Stimulated activated CD8-positive, alpha-beta memory T cell treated with anti-CD3 and anti-CD28 coated beads, Interleukin-7, amount 100 ng/mL, for 1 hour (primary cell): ENCODE results near the gene CARD9.

Experiments used
- DNase-seq, 2 donors: peaks; one replicate each; pipeline ENCODE4 v3.0.0-alpha.2; 2020; ENCODE audit warnings: low read depth in 2 of 2

Gene CARD9

DNA sequence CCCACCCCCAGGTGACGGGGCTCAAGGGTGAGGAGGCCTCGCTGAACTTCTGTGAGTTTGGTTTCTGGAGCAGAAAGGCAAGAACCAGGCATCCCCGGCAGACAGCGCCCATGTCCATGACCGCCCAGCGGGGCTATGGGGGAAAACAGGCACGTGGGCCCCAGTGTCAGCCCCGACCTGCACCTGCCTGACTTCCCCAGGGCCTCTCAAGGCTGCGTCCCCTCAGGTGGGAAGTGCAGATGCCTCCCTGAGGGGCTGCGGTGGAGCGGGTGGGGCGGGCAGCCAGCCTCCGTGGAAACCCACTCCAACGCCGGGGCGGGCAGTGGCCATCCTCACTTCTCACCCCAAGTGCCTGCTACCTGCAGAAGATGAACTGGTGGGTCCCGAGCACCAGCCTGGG lies 6.9 kb upstream of the CARD9 start:
- no peak for DNase-seq

DNA sequence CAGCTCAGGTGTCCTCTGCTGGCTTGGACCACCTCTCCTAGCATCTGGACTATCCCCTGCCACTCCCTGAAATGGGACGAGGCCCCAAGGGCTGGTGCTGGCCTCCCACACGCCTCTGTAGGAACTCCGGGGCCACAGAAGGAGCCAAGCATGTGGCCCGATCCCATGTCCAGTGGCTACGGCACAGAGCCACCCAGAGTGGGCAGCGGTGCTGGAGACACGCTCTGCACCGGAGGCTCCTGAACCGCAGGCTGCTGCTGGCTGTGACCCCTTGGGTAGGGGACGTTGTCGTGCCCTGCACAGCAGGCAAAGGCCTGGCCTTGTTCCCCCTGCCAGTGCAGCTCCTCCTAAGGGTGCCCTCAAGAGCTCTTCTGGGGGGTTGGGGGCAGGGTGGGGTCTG lies 6.4 kb upstream of the CARD9 start:
- no peak for DNase-seq

DNA sequence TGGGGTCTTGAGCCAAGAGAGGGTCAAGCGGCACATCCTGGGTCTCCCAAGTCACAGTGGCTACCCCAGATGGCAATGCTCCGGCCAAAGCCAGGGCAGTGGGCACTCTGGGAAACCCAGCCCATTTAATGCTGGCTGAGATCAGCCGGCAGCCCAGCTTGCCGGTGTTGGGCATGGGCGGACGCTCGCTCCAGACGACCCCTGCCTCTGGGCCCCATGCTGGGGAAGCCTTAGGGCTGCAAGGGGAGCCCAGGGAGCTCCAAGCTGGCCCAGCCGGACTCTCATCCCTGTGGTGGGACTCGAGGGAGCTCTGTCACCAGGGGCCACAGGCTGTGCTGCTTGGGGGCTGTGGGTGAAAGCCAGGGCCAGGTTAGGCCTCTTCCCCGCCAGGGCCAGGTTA lies 5.9 kb upstream of the CARD9 start:
- no peak for DNase-seq

DNA sequence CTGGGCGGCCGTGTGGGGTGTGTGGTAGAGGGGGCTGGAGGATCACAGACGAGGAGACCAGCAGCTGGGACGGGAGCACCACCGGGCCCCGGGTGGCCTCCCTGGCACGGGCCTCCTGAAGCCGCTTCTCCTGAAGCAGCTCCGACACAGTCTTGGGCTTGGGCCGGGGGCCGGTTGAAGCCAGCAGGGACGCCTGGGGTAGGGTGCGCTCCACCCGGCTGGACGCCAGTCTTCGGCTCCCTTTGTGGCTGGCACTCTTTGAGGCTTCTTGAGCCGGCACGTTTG lies 5.5 kb upstream of the CARD9 start:
- no peak for DNase-seq

DNA sequence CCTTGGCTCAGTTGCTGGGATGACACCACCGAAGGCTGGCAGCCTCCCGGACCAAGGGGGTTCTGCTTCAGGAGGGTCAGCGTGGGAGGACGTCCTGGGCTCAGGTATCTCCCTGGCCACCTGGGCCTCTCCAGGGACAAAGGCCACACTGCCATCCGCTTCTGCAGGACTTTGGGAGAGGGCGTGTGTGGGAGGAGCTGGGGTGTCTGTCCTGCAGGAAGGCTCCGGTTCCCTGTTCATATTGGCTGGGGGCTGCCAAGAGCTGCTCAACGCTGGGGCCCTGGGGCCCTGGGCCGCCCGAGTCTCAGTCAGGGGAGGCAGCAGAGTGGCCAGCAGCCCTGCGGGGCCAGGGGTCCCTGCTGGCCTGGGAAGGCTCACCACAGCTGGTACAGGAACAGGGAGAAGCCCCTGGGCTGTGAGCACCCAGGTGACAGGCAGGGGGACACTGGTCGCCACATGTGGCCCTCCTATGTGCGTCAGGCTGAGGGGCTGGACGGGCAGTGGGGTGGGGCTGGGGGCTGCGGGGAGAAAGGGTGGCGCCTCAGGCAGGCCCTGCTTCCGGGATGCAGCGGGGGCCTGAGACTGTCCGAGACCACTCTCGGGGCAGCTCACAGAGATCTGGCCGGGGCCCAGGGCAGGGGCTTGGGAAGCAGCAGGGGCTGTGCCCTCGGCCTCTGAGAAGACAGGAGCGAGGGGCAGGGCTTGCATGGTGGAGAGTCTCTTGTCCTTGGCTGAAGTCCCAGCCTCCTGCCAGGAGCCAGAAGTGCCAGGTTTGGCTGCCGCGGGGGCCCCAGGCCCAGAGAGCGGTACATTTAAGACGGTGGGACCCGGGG lies 4.9 kb upstream of the CARD9 start:
- no peak for DNase-seq

DNA sequence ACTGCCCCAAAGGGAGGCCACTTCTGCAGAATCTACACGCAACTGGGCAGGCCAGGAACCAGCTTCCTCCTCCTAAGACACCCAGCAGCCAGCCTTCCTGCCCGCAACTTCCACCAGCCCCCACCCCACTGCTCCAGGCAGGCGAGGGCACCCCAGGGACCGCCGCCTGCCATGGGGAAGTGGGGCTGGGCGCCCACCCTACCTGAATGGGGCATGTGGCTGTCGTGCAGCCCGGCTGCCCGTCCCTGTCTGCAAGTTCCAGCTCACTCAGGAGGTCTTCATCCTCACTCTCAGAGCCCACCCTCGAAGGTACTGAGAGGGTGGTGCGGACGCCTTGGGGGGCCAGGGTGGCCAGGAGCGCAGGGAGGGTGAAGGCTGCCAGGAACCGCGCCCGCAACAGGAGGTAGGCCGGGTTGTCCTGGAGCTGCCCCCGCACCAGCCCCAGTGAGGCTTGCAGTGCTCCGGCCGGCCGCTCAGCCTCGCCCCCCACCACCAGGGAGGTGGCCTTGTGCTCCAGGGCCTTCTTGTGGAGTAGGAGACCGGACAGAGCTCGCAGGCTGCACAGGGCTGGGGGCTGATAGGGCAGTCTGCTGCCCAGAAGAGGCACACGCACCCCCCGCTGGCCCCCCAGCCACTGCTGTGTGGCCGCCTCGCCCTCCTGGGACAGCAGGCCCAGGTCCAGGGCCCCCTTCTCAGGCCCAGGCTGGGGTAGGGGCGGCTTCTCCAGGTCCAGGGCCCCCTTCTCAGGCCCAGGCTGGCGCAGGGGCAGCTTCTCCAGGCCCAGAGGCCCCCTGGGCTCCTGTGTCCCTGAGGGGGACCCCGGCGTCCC lies 4.1 kb upstream of the CARD9 start:
- no peak for DNase-seq

DNA sequence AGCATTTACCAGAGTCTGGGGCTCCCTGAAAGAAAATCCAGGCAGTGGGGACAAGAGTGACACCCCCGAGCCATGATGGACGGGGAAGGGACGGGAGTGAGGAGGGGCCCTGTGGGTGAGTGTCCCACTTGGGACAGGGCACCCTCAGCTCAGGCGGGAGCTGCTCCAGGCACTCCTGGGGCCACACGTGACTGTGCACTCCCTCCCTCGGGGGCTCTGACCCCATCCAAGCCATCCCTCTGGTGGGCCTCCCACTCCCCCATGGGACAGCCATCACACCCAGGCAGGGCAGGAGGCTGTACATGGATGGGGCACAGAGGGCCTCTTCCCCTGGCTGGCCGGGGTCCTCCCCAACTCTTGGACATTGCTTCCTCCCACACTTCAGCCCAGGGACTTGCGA lies 3.0 kb upstream of the CARD9 start:
- DNase-seq, result no peak

DNA sequence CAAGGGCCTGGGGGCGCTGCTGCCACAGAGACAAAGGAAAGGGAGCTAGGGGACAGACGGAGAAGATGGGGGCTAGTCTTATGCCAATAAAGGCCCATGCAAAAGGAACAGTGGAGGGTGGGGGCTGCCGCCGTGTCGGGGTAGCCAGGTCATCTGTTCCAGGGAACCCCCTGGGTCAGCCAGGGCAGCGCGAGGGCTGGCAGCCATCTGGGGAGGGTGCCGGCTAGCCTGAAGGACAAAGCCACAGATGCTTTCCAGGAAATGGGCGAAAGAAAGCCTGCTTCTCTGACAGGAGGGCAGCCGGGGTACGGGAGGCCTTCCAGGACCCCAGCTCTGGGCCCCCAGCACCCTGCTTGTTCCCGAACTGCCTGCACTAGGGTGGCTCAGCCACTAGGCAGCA lies 1.6 kb upstream of the CARD9 start:
- DNase-seq, result no peak

DNA sequence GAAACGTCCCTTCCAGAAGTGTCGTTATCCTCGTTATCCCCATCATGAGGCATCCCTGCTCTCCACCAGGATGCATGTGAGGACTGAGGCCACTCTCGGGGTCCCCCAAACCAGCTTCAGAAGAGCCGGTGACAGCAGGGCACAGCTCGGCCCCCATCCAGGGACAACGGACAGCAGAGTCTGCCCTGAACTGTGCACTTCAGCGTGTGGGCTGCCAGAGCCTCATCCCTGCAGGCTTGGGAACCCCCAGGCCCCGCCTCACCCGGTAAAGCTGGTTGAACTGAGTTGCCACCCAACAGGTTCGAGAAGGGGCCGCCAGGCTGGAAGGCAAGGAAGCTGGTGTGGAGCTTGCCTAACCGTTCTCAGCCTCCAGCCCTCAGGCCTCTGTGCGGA lies 710 bp upstream of the CARD9 start:
- no peak for DNase-seq

DNA sequence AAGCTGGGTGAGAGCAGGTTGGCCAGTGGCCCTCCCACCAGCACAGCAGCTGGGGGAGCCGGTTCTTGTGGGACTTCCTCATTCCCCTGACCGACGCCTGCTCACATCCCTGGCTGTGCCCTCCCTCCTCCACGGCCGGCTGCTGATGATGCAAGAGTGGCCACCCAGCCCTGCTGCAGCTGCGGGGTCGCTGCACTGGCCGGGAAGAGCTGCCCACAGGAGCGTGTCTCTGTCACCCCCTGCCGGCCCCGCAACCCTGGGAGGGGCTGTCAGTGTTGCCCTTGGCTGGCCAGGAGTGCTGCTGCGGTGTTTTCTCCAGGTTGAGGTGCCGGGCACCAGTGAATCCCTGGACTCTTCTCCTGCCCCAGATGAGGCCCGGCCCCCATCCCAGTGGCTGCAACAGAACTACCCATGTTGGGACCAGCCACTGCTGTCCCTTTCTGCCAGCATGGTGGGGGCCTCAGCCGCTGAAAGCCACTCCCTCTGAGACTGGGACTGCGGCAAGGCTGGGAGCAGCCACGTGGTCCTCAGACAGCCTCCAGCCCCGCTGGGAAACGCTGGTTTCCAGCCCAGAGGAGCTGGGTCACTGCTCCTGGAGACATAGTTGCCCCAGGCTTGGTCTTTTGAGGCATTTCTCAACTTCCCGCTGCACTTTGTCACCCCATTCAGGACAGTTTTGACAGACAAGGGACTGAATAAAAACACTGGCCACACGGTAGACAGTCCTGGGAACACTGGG lies 739 bp downstream of the CARD9 start:
- DNase-seq, result no peak

DNA sequence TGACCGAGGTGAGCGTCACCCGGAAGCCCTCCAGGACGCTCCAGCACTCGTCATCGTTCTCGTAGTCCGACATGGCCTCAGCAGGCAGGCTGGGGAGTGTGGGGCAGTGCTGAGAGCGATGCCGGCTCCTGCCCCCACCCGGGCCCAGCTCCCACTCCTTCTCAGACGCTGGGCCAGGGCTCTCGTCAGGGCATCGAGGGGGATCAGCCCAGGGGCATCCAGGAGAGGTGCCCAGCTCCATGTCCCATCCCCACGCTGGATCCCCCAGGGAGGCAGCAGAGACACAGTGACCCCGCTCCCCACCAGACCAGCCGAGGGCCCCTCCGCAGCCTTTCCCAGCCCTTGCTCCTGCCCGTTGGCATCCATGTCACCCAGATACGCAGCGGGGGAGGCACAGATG lies 1.5 kb downstream of the CARD9 start:
- no peak for DNase-seq

DNA sequence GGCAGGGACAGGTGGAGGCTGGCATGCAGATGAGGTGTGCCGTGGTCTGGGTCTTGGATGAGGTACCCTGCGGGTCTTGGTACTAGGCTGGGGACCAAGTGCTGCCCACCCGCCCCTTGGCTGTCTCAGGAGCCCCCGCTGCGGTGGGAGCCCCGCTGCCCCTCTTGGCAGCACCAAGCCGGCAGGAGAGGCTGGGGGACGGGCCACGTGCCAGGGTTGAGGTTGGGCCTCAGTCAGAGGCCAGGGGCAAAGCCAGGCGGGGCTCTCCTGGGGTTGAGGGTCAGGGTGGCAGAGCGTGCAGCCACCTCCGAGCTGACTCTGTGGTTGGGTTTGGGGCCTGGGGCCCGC lies 2.0 kb downstream of the CARD9 start:
- no peak for DNase-seq

DNA sequence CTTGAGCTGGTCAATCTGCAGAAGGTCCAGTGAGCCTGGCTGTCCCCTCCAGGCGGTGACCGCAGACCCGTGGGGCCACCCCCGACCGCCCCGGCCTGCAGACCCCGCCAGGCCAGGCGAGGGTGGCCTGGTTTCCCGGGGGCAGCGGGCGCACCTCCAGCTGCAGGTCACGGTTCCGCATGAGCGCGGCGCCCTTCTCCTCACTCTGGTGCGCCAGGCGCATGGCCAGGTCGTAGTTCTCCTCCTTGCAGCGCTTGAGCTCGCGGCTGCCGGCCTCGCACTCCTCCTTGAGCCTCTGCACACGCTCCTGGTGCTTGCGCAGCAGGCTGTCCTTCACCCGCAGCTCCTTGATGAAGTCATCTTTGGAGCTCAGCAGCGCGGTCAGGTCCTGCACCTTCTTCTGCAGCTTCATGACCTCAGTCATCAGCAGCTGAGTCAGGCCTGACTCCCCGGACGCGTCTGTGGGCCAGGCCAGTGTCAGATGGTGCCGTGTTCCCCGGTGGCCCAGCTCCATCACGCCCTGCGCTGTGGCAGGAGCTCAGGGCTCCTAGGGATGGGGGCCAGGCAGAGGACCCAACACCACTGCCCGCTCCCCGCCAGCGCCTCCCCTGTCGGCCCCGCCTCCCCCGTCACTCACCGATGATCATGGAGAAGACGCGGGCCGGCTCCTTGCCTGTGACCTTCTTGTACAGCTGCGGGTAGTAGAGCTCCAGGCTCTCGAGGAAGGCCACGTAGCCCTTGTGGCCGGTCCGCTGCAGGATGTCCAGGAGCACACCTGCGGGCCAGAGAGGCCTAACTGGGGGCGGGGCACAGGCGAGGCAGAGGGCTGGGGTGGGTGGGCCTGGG lies 2.6 kb downstream of the CARD9 start:
- no peak for DNase-seq

DNA sequence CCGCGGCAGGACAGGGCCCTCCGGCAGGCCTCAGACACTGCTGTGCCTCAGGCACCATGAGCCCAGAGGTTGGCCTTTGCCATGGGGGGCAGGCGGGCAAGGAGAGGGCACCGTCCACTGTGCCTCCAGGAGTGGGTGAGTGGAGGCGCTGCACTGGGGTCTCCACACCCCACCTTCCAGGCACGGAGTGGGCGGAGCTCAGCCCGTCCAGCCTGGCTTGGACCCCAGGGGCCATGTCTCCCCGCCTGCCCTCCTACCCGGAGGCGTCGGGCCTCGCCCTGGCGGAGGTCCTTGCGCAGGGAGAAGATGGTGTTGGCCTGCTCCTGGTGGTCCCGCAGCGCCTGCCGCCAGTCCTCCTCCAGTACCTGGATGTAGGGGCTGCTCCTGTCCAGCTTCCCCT lies 3.4 kb downstream of the CARD9 start:
- DNase-seq, result no peak

DNA sequence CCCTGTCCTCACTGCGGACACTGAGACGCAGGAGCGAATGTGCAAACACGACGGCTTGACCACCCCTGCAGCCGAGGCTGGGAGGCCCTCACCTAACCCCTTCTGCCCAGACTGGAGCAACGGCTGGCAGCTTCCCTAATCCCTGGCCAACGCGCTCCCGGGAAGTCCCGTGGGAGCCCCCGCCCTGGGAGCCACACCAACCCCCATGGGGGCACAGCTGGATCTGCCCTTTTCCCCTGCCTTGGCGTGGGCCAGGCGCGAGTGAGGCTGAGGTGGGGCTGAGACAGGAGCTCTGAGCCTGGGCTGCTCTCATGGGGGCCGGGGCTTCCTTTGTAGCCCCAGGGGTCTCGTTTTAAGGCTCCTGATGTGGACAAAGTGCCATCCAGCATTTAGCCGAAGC lies 5.3 kb downstream of the CARD9 start:
- DNase-seq, result no peak

DNA sequence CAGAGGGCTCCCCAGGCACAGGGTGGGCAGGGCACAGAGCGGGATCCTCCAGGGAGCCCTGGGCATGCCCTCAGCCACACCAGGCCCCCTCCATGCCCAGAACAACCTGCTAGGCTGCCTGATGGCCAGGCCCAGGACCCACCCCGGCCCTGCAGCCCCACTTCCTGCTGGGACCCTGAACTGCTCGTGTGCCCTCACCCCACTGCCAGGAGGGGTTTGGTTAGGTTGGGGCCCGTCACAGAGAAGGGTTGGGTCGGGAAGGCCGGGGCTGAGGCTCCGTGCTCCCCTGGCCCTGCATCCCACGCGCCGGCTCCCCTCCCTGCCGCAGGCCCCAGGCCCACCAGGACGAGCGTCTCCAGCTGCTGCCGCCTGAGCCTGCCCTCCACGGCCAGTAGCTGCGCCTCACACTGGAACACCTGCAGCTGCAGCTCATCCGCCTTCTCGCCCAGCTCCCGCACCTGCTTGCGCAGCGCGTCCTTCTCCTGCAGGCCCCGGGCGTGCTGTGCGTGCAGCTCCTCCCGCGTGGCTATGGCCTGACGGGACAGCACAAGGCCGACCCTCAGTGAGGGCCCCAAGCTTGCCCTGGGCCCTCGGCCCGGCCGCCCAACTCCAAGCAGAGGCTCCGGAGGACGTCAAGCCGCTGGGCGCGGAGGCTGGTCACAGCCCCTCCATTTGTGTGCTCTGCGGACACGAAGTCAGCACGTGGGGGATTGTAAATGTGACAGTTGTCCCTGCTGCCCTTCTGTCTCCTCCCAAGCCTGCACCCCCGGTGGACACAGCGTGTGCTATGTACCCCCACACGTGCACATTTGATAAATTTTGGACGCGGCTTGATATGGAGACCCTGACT lies 5.9 kb downstream of the CARD9 start:
- DNase-seq, result no peak

DNA sequence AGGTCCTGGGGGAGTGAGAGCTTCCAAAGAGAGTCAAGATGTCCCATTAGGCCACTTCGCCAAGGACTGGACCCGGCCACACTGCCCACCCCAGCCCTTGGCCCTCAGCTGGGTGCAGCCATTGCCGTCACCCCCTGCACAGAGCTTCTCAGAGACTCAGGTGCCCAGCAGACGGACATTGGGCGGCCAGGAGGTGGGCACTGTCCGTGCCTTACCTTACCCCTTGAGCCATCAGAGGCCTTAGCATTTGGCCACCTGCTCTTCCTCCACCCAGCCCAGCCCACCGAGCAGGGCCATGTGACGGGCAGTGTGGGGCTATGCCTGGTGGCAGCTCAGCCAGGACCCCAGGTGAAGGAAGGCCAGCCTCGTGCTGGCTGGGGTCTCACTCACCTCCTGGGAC lies 6.6 kb downstream of the CARD9 start:
- DNase-seq, result no peak

DNA sequence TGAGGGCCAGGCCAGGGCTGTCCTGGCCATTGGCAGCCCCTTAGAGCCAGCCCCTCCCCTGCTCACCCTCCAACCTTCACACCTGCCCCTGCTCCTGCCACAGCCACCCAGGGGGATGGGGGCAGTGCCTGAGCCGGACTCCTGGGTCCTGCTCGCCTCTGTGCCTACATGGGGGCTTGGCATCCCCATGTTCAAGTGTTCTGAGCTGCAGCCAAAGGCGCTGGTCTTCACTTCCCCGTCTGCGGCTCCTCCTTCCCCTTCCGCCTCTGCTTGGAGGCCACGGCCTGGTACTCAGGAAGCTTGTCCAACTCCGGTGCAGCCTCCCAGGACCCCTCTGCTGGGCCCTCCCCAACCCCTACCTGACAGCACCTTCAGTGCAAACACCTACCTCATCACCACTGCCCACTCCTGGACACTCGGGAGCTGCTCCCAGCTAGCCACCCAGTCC lies 7.7 kb downstream of the CARD9 start:
- DNase-seq, result no peak

DNA sequence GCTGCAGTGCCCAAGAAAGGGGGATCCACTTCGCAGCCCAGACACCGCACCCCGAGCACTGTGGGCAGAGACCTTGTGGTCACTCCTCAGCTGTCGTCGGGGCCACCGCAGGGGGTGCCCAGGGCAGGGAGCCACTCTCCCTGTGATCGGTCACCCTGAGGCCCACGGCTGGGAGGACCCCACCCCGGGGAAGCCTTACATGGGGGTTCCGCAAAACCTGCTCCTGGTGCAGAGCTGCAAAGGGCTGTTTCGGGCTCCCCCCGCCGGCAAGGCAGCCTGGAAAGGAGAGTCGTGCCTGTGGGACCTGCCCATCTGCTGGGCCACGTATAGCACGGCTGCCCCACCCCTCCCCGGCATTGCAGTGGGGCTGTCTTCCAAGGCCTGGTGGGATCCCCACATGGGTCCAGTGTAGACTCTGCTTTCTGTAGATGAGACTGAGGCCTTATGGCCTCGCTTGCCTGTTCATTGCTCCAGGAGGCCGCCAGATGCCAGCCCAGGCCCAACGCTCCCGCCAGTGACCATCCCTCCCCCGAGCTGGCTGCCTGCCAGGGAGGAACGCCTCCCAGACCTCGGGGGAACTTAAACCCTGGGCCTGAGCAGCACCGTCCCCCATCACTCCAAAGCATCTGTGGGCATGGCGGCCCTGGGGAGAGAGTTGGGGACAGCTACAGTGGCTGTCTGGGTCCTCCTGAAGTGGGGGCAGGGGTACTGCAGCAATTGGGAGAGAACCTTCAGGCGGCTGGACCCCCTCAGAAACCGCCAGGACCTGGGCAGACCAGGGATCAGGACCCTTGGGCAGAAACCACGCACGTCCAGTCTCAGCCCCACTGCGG lies 8.3 kb downstream of the CARD9 start:
- no peak for DNase-seq
